ENCODE measurements around the gene MACROH2A2. TPM values are rescaled to one million over a fixed set of nuclear protein-coding genes. Genes with fewer than 3 reads are reported as not detected.

The MACROH2A2 gene
- total and polyA plus RNA-seq, 2 of the 13 experiments (the other 11 are each of a cell fraction or from before 2014, with no cell fraction given) = 9.8 to 43.1 TPM

DNA sequence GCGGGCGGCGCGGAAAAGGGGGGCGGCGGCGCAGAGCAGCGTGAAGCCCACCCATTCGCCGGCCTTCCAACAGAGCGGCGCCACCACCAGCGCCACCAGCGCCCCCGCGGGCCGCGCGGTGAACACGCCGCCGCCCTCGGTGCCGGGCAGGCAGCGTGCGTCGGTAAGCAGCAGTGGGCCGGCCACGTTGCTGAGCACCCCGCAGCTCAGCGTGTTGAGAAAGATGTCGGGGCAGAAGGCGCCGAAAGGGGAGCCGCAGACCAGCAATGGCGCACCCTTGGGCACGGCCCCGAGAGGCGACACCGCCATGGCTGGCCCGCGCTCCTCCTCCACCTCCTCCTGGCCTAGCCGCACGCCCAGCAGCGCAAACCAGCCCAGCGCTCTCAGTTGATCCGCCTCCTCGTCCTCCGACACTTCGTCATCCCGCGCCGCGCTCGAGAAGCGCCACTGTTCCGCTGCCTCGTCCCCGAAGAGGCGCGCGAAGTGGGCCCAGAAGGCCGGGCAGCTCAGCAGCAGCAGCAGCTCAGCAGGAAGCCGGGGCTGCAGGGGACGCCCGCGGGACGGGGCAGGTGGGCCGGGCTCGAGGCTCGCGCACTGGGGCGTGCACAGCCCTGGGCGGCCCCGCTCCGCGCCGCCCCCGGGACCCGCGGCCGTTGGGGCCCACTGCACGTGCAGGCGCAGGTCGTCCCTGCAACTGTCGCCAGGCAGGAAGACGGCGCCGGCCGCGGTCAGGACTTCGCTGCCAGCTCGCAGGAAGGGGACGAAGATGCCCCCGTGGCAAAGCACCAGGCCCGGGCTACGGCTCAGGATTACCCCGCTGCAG, 93.2 kb downstream of the MACROH2A2 start (continued):
- no peak for TF ChIP-seq PHB2 (IDR thresholded peaks at IDR 0.05; ENCODE audit: partially characterized antibody)
- no peak for TF ChIP-seq TCF7 (IDR thresholded peaks at IDR 0.05; ENCODE audit: low read depth)
- peak; percentile 71; the same call in 1 of the 2 replicates for TF ChIP-seq RNF2 (conservative IDR thresholded peaks at IDR 0.05; ENCODE audit: low read depth)
- no peak for TF ChIP-seq JDP2 (CRISPR knock-in tag; IDR thresholded peaks at IDR 0.05; ENCODE audit: borderline replicate concordance)
- TF ChIP-seq ZNF383 (CRISPR knock-in tag; IDR thresholded peaks at IDR 0.05; ENCODE audit: borderline replicate concordance) = no peak
- TF ChIP-seq, protein P1, sequence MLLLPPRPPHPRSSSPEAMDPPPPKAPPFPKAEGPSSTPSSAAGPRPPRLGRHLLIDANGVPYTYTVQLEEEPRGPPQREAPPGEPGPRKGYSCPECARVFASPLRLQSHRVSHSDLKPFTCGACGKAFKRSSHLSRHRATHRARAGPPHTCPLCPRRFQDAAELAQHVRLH (CRISPR knock-in tag; IDR thresholded peaks at IDR 0.05; ENCODE audit: borderline replicate concordance, low read depth) = no peak
- TF ChIP-seq, protein P2, sequence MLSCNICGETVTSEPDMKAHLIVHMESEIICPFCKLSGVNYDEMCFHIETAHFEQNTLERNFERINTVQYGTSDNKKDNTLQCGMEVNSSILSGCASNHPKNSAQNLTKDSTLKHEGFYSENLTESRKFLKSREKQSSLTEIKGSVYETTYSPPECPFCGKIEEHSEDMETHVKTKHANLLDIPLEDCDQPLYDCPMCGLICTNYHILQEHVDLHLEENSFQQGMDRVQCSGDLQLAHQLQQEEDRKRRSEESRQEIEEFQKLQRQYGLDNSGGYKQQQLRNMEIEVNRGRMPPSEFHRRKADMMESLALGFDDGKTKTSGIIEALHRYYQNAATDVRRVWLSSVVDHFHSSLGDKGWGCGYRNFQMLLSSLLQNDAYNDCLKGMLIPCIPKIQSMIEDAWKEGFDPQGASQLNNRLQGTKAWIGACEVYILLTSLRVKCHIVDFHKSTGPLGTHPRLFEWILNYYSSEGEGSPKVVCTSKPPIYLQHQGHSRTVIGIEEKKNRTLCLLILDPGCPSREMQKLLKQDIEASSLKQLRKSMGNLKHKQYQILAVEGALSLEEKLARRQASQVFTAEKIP (CRISPR knock-in tag; IDR thresholded peaks at IDR 0.05; ENCODE audit: borderline replicate concordance) = no peak
- TF ChIP-seq HES4 (CRISPR knock-in tag; IDR thresholded peaks at IDR 0.05; ENCODE audit: borderline replicate concordance) = peak; percentile 21; the same call in 1 of the 2 replicates
- TF ChIP-seq POLR2AphosphoS5 (IDR thresholded peaks at IDR 0.05; ENCODE audit: low read depth, low read length) = no peak
- TF ChIP-seq FOSL2 (CRISPR knock-in tag; IDR thresholded peaks at IDR 0.05) = 0 out of 2 replicates have a peak, but pooled peaks have one; percentile 13
- no peak for TF ChIP-seq PCBP1 (IDR thresholded peaks at IDR 0.05; ENCODE audit: borderline replicate concordance, low read depth, low read length)
- TF ChIP-seq ZNF282 (IDR thresholded peaks at IDR 0.05; ENCODE audit: partially characterized antibody) = no peak
- peak; percentile 50; the same call in 1 of the 2 replicates for TF ChIP-seq AKAP8 (CRISPR knock-in tag; IDR thresholded peaks at IDR 0.05)
- TF ChIP-seq SAP130 (CRISPR knock-in tag; IDR thresholded peaks at IDR 0.05; ENCODE audit: low read depth) = peak; percentile 82
- TF ChIP-seq SALL2 (CRISPR knock-in tag; IDR thresholded peaks at IDR 0.05) = no peak; the same call in 1 of the 2 replicates
- TF ChIP-seq ZNF737 (CRISPR knock-in tag; IDR thresholded peaks at IDR 0.05; ENCODE audit: borderline replicate concordance) = no peak
- TF ChIP-seq, protein P3, sequence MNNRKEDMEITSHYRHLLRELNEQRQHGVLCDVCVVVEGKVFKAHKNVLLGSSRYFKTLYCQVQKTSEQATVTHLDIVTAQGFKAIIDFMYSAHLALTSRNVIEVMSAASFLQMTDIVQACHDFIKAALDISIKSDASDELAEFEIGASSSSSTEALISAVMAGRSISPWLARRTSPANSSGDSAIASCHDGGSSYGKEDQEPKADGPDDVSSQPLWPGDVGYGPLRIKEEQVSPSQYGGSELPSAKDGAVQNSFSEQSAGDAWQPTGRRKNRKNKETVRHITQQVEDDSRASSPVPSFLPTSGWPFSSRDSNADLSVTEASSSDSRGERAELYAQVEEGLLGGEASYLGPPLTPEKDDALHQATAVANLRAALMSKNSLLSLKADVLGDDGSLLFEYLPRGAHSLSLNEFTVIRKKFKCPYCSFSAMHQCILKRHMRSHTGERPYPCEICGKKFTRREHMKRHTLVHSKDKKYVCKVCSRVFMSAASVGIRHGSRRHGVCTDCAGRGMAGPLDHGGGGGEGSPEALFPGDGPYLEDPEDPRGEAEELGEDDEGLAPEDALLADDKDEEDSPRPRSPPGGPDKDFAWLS (CRISPR knock-in tag; IDR thresholded peaks at IDR 0.05; ENCODE audit: borderline replicate concordance) = no peak
- TF ChIP-seq ZFYVE20 (CRISPR knock-in tag; IDR thresholded peaks at IDR 0.05; ENCODE audit: borderline replicate concordance, low read depth) = 0 out of 2 replicates have a peak, but pooled peaks have one; percentile 31
- no peak for TF ChIP-seq HHEX (CRISPR knock-in tag; IDR thresholded peaks at IDR 0.05)
- TF ChIP-seq KDM1A (CRISPR knock-in tag; IDR thresholded peaks at IDR 0.05) = no peak
- TF ChIP-seq, protein P4, sequence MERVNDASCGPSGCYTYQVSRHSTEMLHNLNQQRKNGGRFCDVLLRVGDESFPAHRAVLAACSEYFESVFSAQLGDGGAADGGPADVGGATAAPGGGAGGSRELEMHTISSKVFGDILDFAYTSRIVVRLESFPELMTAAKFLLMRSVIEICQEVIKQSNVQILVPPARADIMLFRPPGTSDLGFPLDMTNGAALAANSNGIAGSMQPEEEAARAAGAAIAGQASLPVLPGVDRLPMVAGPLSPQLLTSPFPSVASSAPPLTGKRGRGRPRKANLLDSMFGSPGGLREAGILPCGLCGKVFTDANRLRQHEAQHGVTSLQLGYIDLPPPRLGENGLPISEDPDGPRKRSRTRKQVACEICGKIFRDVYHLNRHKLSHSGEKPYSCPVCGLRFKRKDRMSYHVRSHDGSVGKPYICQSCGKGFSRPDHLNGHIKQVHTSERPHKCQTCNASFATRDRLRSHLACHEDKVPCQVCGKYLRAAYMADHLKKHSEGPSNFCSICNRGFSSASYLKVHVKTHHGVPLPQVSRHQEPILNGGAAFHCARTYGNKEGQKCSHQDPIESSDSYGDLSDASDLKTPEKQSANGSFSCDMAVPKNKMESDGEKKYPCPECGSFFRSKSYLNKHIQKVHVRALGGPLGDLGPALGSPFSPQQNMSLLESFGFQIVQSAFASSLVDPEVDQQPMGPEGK (CRISPR knock-in tag; IDR thresholded peaks at IDR 0.05) = no peak
- TF ChIP-seq SP1 (IDR thresholded peaks at IDR 0.05) = no peak
- peak; percentile 49; the same call in 1 of the 2 replicates for TF ChIP-seq SP1 (CRISPR knock-in tag; IDR thresholded peaks at IDR 0.05)
- no peak for TF ChIP-seq ZNF878 (CRISPR knock-in tag; IDR thresholded peaks at IDR 0.05)
